CD14-positive monocyte (primary cell): ENCODE results near the gene ATXN2L. TPM values are rescaled to one million over a fixed set of nuclear protein-coding genes. Genes with fewer than 3 reads are reported as not detected.

Experiments
- DNase-seq, 3 donors: peaks; one replicate each; pipeline ENCODE4 v3.0.0-alpha.2; 2011 to 2022
- H2AFZ ChIP-seq: 2 replicates; pipeline ENCODE4 v1.6.0; 2012; ENCODE audit warnings: mild to moderate bottlenecking, low read depth, low read length, inconsistent platforms; ENCODE audit not compliant: insufficient read depth, poor library complexity, severe bottlenecking
- H3K27ac ChIP-seq, 2 donors: 1 replicate in 1 of 2; 2 replicates in 1 of 2; pipeline ENCODE4 v1.5.1; 2012 to 2013; ENCODE audit warnings: low read length in 2 of 2, control low read depth in 1 of 2, inconsistent platforms in 1 of 2, low read depth in 1 of 2, mild to moderate bottlenecking in 1 of 2
- H3K27me3 ChIP-seq, 2 donors: one replicate each; pipeline versions ENCODE4 v1.6.0 to v1.6.1; 2011 to 2013; ENCODE audit warnings: low read length in 2 of 2; ENCODE audit not compliant: control insufficient read depth in 2 of 2, insufficient read depth in 2 of 2
- H3K36me3 ChIP-seq, 2 donors: replicated peaks in 1 of 2; 1 replicate in 1 of 2; 2 replicates in 1 of 2; pipeline versions ENCODE4 v1.5.1 to v1.6.1; 2012 to 2013; ENCODE audit warnings: low read length in 2 of 2, control low read depth in 1 of 2, inconsistent platforms in 1 of 2, mild to moderate bottlenecking in 1 of 2; ENCODE audit not compliant: insufficient read depth in 2 of 2, control insufficient read depth in 1 of 2
- H3K4me1 ChIP-seq, 2 donors: 1 replicate in 1 of 2; 2 replicates in 1 of 2; pipeline versions ENCODE4 v1.5.1 to v1.6.1; 2012 to 2013; ENCODE audit warnings: low read length in 2 of 2, control low read depth in 1 of 2, inconsistent platforms in 1 of 2, mild to moderate bottlenecking in 1 of 2, moderate library complexity in 1 of 2; ENCODE audit not compliant: insufficient read depth in 2 of 2, control insufficient read depth in 1 of 2
- H3K4me2 ChIP-seq: replicated peaks from 2 replicates; pipeline ENCODE3; 2012; ENCODE audit warnings: low read length, moderate library complexity, mild to moderate bottlenecking; ENCODE audit not compliant: poor library complexity, severe bottlenecking; ENCODE audit errors: extremely low read depth
- H3K4me3 ChIP-seq, 3 experiments: fragments of 200-600 bp in 1 of 3; sonication (generic) in 1 of 3; replicated peaks in 1 of 3; 1 replicate in 2 of 3; 2 replicates in 1 of 3; pipeline ENCODE4 v1.5.1; 2011 to 2013; ENCODE audit warnings: low read length in 3 of 3, mild to moderate bottlenecking in 3 of 3, control low read depth in 2 of 3, low read depth in 2 of 3, inconsistent platforms in 1 of 3, moderate library complexity in 1 of 3
- H3K79me2 ChIP-seq: 2 replicates; pipeline ENCODE4 v1.6.0; 2012; ENCODE audit warnings: mild to moderate bottlenecking, control low read depth, inconsistent platforms, low read length, moderate library complexity; ENCODE audit not compliant: insufficient read depth
- H3K9ac ChIP-seq: 2 replicates; pipeline ENCODE4 v1.6.0; 2017; ENCODE audit warnings: low read length, mild to moderate bottlenecking; ENCODE audit not compliant: insufficient read depth, poor library complexity, severe bottlenecking
- H3K9me3 ChIP-seq, 2 donors: replicated peaks in 1 of 2; 1 replicate in 1 of 2; 2 replicates in 1 of 2; pipeline versions ENCODE4 v1.5.1 to v1.6.1; 2012 to 2013; ENCODE audit warnings: low read length in 2 of 2, control low read depth in 1 of 2; ENCODE audit not compliant: control insufficient read depth in 1 of 2, insufficient read depth in 1 of 2
- H4K20me1 ChIP-seq: 2 replicates; pipeline ENCODE4 v1.6.0; 2012; ENCODE audit warnings: mild to moderate bottlenecking, low read length, control low read depth, moderate library complexity; ENCODE audit not compliant: insufficient read depth
- H3K27ac Mint-ChIP-seq, 7 donors: one replicate each; pipeline ENCODE4 v1.8.0; 2020; ENCODE audit warnings: mild to moderate bottlenecking in 7 of 7, mixed read lengths in 7 of 7, moderate library complexity in 6 of 7, inconsistent platforms in 2 of 7
- H3K27me3 Mint-ChIP-seq, 3 donors: one replicate each; pipeline ENCODE4 v1.8.0; 2021 to 2022; ENCODE audit warnings: low read depth in 3 of 3, mild to moderate bottlenecking in 3 of 3, mixed read lengths in 3 of 3, moderate library complexity in 3 of 3, inconsistent platforms in 1 of 3
- H3K36me3 Mint-ChIP-seq, 2 donors: one replicate each; pipeline ENCODE4 v1.8.0; 2020; ENCODE audit warnings: mixed read lengths in 2 of 2, inconsistent platforms in 1 of 2, mild to moderate bottlenecking in 1 of 2
- H3K4me1 Mint-ChIP-seq: one replicate; pipeline ENCODE4 v1.8.0; 2020; ENCODE audit warnings: mild to moderate bottlenecking, mixed read lengths
- H3K4me3 Mint-ChIP-seq, 2 donors: one replicate each; pipeline ENCODE4 v1.8.0; 2020; ENCODE audit warnings: mild to moderate bottlenecking in 2 of 2, mixed read lengths in 2 of 2, moderate library complexity in 1 of 2
- H3K9me3 Mint-ChIP-seq, 7 donors: one replicate each; pipeline ENCODE4 v1.8.0; 2020 to 2022; ENCODE audit warnings: mixed read lengths in 7 of 7, mild to moderate bottlenecking in 6 of 7, moderate library complexity in 6 of 7, inconsistent platforms in 2 of 7
- WGBS: methylation state at CpG from one replicate; pipeline ENCODE4 v1.1.5; 2013; ENCODE audit warnings: missing lambda C conversion rate; ENCODE audit not compliant: insufficient coverage; 5-methylcytosine and 5-hydroxymethylcytosine counted together
- intact Hi-C, 2 donors: fragments of 100-400 bp; cut with micrococcal nuclease; formaldehyde crosslinking; loops; one replicate each; pipeline versions ENCODE4 v1.15.0 to v1.15.1; 2023
- polyA plus RNA-seq, 3 donors: library from polyadenylated mRNA; depleted of rRNA in 1 of 3; unstranded in 2 of 3; stranded (reverse) in 1 of 3; fragments of 300-500 nt in 2 of 3; fragments of >200 nt in 1 of 3; fragmentation: Illumina TruSeq in 2 of 3; gene quantifications; 1 replicate in 2 of 3; 2 replicates in 1 of 3; pipeline ENCODE4 v1.2.3, GENCODE V29; 2012 to 2021
- TF ChIP-seq, protein P1 (sequence below): fragments of 200-600 bp; IDR thresholded peaks from one replicate; pipeline ENCODE4 v1.8.0; 2022; ENCODE audit warnings: antibody characterized with exemption, mild to moderate bottlenecking

ATXN2L gene
- polyA plus RNA-seq, 3 donors: 4.8 to 118 (median 10.2) TPM

DNA sequence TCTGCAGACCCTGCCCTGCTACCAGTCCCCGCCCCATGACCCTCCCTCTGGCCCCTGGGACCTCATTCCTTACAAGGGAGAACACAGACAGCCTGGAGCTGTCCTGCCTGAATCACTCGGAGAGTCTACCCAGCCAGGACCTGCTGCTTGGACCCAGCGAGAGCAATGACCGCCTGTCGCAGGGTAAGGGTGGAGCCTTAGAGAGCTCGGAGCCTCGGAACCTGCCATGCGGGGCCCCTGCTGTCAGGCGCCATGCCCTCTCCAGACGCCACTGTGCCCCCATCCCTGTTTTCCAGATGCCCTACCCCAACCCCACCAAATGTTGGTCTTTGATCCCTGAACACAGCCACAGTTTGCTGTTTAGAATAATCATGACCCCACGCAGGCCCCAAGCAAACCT is 46.4 kb downstream of the ATXN2L start:
- H3K4me1 ChIP-seq: peaks cover 9 to 12% of the 10 kb centered on the region in 2 donors
- Mint-ChIP-seq H3K36me3 (peaks cover 58 to 75% of the 10 kb centered on the region in 2 donors), H3K4me3 (no peak overlapping the region), H3K4me1 (peaks cover 17% of the 10 kb centered on the region), H3K9me3 (peaks cover 0 to 2% (median 0%) of the 10 kb centered on the region in 7 donors), H3K27me3 (peaks cover 0 to 2% (median 0%) of the 10 kb centered on the region in 3 donors), H3K27ac (no peak overlapping the region)
- peaks cover 28% of the 10 kb centered on the region for H3K79me2 ChIP-seq
- no peak overlapping the region for H3K4me3 ChIP-seq
- peaks cover 66 to 74% of the 10 kb centered on the region in 2 donors for H3K36me3 ChIP-seq
- H2AFZ ChIP-seq: no peak overlapping the region
- intact Hi-C loops: no loop called here
- H3K9ac ChIP-seq: no peak overlapping the region
- H3K4me2 ChIP-seq: no peak overlapping the region
- TF ChIP-seq, protein P1, sequence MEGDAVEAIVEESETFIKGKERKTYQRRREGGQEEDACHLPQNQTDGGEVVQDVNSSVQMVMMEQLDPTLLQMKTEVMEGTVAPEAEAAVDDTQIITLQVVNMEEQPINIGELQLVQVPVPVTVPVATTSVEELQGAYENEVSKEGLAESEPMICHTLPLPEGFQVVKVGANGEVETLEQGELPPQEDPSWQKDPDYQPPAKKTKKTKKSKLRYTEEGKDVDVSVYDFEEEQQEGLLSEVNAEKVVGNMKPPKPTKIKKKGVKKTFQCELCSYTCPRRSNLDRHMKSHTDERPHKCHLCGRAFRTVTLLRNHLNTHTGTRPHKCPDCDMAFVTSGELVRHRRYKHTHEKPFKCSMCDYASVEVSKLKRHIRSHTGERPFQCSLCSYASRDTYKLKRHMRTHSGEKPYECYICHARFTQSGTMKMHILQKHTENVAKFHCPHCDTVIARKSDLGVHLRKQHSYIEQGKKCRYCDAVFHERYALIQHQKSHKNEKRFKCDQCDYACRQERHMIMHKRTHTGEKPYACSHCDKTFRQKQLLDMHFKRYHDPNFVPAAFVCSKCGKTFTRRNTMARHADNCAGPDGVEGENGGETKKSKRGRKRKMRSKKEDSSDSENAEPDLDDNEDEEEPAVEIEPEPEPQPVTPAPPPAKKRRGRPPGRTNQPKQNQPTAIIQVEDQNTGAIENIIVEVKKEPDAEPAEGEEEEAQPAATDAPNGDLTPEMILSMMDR: no peak
- peaks cover 36% of the 10 kb centered on the region for H4K20me1 ChIP-seq
- no peaks in the 10 kb centered on the region for H3K9me3 ChIP-seq
- no peak overlapping the region for H3K27ac ChIP-seq
- DNase-seq: no peak
- 97% methylated on average over 11 of the region's 11 CpGs for WGBS
- no peaks in the 10 kb centered on the region for H3K27me3 ChIP-seq

DNA sequence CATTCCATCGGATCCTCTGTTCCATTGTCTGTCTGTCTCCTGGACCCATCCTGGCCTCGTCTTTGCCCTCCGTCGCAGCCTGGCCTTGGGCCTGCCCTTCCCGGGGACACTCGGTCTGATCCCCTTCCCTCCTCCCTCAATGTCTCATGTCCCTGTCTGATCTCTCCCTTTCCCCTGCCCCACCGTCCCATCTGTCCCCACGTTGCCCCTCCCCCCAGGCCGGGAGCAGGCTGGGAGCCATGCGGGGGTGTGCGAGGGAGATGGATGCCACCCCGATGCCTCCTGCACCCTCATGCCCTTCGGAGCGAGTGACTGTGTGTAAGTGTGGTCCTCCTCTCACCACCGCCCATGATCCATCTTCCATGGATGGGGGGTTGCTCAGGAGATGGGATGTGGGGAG is 50.2 kb downstream of the ATXN2L start:
- peaks cover 51 to 62% of the 10 kb centered on the region in 2 donors for H3K36me3 ChIP-seq
- Mint-ChIP-seq H3K9me3 (peaks cover 0 to 2% (median 0%) of the 10 kb centered on the region in 7 donors), H3K4me3 (no peak overlapping the region), H3K36me3 (peaks cover 46 to 64% of the 10 kb centered on the region in 2 donors), H3K27ac (no peak overlapping the region), H3K27me3 (peaks cover 0 to 3% (median 2%) of the 10 kb centered on the region in 3 donors), H3K4me1 (peaks cover 5% of the 10 kb centered on the region)
- H3K9ac ChIP-seq: no peak overlapping the region
- no peaks in the 10 kb centered on the region for H3K9me3 ChIP-seq
- no peaks in the 10 kb centered on the region for H3K4me1 ChIP-seq
- no peaks in the 10 kb centered on the region for H3K27me3 ChIP-seq
- H4K20me1 ChIP-seq: peaks cover 19% of the 10 kb centered on the region
- 99% methylated on average over 8 of the region's 15 CpGs for WGBS
- H3K4me3 ChIP-seq: no peak overlapping the region
- intact Hi-C loops: loop anchor here (2.0 to 5.0 kb wide), 2 partner anchors 72 to 74 kb away; no protein-coding TSS in a partner anchor
- no peak overlapping the region for H3K27ac ChIP-seq
- no peak overlapping the region for H3K4me2 ChIP-seq
- TF ChIP-seq, protein P1: no peak
- no peak overlapping the region for H2AFZ ChIP-seq
- DNase-seq: no peak
- no peaks in the 10 kb centered on the region for H3K79me2 ChIP-seq
